Erythroblast (primary cell): ENCODE results near the gene COG5.

ENCODE experiments used
- GATA1 ChIP-seq: IDR thresholded peaks from 2 replicates; pipeline ENCODE4 v1.6.1; 2011; ENCODE audit warnings: low read depth, mild to moderate bottlenecking, control low read depth, low read length, moderate library complexity
- POLR2A ChIP-seq: IDR thresholded peaks from 2 replicates; pipeline ENCODE4 v1.6.1; 2011; ENCODE audit warnings: mild to moderate bottlenecking, low read length

- TF ChIP-seq POLR2A (no peak), GATA1 (no peak)
These were observed 20.3 kb downstream of the COG5 start for GRCh38 chr7:107543338-107543993.
